ENCODE results near the gene FANCG.

GRCh38 chr9:35054871-35055644, 24.7 kb downstream of the FANCG start:
- TF ChIP-seq CTCF (IDR thresholded peaks at IDR 0.05) (no peak), EP300 (IDR thresholded peaks at IDR 0.05) (no peak)
